HPDE6-E6E7 (cell line): ENCODE measurements around the gene FAM163B.

ENCODE experiments used
- DNase-seq: peaks from one replicate; pipeline ENCODE4 v3.0.0; 2011; ENCODE audit warnings: missing footprints; ENCODE audit errors: extremely low spot score

FAM163B gene

GRCh38 chr9:133616643-133617405, 7.6 kb upstream of the FAM163B start:
- no peak for DNase-seq

DNA sequence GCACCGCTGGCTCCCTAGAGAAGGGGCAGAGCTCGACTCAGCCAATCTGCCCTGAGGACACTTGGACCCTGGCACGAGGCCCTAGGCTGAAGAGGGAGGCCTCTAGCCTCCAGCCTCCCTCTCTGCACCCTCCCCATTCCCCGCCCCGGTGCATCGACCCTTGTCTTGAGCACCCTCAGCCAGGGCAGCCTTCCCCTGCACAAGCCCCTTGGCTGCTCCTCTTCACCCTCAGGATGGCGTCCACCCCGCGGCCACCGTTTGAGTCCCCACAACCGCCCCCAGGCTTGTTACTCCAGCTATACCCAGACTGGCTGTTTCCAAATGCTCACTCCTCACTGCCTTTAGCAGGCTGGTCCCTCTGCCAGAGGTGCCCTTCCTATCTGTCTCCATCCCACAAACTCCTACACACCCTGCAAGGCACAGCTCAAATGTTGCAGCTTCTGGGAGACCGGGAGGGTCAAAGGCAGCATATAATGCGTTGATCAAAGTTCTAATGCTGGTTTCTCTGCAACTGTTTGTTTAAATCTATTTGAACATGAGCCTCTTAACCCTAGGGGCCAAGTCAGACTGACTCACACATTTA, 6.5 kb upstream of the FAM163B start:
- DNase-seq: no peak

GRCh38 chr9:133615186-133615585, 6.0 kb upstream of the FAM163B start:
- no peak for DNase-seq

DNA sequence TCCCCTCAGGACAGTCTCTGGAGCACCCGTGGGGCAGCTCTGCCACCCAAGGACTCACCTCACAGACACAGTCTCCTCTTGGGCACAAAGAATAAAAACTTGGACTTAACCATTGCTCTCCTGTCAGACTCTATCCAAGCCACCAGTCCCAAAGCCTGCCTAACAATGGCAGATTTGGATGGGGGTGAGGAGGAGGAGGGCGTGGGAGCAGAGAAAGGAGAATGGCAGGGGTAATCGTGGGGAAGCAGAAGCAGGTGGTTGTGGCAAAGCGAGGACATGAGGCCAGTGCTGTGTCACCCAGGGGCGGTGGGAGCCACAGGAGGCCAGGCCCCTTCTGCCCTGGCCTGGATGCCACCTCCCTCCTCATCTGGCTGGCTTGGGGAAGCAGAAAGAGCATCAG, 5.5 kb upstream of the FAM163B start:
- DNase-seq: no peak

DNA sequence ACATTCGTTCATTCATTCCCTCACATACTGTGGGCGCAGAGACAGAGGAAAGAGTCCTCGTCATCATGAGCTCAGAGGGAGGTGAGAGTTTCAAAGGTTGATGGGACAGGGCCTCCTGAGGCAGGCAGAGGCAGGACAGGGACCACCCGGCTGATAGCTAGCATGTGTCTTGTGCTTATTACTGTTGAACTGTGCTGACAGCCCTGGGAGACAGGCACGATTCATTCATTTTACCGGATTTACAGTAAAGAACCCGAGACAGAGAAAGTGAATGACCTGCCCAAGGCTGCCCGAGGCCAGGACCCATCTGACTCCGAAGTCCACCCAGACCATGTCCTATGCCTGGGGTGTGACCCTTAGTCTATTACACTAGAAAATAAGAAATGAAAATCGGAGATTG, 4.9 kb upstream of the FAM163B start:
- no peak for DNase-seq

GRCh38 chr9:133613432-133613831, 4.2 kb upstream of the FAM163B start:
- DNase-seq: no peak

- no peak for DNase-seq
Observed at GRCh38 chr9:133612816-133613215, 3.6 kb upstream of the FAM163B start.

DNA sequence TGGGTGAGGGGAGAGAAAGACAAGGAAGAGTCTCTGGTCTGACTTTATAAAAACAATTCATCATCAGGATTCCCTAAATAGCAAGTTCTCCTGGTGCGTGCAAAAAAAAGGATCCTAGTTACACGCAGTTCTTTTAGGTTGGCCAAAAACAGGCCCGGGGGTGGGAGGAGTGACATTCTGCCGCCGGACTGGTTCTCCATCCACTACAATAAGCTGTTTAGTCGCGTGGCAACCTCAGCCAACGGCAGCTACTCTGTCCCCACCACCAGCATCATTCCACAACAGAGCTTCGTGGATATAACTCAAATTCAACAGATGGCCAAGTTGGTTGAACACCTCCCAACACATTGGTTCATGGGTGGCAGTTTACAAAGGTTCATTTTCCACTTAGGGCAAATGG, 2.9 kb upstream of the FAM163B start:
- DNase-seq: no peak

DNA sequence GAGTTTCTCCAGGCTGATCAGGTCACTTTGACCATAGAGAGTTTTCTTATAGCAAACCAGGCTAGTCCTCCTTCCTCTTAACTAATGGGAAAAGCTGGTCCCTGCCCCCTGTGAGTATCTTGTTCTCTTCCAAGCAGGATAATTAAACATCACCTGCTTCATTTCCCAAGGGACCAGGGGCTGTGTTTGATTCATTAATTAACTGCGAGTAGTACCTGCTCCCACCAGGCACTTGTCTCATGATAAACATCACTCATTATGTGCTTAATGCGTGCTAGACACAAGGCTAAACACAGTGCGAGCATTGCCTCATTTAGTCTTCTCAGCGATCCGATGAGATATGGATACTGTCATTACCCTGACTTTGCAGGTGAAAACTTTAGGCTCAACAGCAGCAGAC, 1.7 kb upstream of the FAM163B start:
- DNase-seq: no peak

DNA sequence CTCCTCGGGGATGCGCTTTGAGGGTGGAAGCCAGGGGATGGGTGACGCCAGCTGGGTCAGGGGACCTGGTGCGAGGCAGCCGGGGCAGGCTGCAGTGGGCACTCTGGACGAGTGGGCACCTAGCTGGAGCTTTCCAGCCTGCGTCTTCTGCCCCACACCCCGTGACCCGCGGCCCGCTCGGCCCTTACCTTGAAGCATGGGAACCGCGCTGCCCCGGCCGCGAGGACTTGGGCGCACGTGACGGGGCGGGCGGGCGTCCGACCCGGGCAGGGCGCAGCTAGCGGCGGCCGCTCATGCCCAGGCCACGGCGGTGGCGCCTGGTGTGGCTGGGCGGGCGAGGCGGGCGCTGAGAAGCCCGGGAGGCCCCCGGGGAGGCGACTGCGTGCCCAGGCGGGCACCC, 300 bp downstream of the FAM163B start:
- DNase-seq: no peak

- DNase-seq: no peak
Observed at GRCh38 chr9:133608382-133608781, 807 bp downstream of the FAM163B start.

GRCh38 chr9:133607976-133608375, 1.2 kb downstream of the FAM163B start:
- DNase-seq: no peak

DNA sequence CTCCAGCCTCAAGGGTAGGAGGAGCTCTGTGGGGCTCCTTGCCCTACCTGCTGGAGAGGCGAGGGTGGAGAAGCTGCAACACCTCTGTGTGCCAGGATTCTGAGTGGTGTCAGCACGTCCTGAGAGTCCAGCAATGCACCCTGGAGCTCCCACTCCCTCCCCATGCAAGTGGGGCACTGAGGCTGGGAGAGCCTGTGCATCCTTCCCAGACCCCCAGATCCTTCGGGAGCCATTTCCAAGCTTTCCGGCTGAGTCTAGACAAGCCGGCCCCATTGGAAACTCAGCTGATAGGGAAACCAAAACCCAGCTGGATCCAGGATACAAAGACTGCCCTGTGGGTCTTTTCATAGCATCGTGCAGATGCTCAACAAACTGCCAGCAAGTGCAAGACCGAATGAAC, 1.8 kb downstream of the FAM163B start:
- no peak for DNase-seq

DNA sequence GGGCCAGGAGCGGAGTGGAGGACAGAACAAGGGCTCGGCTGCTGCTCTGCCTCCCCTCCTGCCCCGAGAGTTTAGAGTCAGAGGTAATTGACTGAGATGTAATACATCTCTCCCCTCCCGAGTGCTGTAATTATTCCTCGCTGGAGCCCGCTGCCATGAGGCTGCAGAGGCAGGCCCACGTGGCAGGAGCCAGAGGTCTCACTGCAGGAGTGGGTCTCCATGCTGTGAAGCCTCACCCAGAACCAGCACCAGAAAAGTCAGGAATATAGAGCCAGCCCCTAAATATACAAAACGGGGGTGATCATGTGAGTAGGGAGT, 2.5 kb downstream of the FAM163B start:
- DNase-seq: no peak

DNA sequence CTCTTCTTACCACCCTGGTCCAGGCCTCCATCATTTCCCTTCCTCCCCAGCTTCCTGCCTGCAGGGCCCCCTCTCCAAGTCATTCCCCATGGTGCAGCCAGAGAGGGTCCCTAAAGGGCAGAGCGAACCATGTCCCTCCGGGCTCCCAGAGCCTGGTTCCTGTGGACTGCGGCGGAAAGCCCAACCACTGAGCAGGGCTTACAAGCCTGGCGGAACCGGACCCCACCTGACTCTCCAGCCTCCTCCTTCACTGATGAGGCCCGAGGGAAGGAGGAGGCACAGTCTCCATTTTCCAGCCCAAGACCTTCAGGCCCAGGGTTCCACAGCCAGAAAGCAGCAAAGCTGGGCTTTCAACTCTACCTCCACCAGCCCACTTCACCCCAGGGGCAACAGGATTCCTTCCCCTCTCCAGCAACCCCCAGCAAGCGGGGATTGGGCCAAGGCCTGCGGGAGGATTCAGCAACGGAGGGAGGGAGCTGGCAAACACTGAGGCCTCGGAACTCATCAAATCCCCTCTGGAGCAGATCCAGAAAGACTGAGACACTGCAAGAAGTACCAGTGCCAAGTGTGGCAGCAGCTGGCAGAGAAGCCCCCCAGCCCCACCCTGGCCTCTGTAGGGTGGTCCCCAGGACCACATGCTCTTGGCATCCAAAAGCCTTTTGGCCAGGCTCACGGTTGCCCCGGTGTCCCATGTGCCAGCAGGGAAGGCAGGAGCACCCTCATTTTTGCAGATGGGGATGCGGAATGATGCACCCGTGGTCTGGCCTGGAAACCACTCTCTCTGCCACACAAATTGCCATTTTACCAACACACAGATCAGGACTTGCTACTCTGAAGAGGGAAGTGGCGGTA, 3.1 kb downstream of the FAM163B start:
- no peak for DNase-seq

DNA sequence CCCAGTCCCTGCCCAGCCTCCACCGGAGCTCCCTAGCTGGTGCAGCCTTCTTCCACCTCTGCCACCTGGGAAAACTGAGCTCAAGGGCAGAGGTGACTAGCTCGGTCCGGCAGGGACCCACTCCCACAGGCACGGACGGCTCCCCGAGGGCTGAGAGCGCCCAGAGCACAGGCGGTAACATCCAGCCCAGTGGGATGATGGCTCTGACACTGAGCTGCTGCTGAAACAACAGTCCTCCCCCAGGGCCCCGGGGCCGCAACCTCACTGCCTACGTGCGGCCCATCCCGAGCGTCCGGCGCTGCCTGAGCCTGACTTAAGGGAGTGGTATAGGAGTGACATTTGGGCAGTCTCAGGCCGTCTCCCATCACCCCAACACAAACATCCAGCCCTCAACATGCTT, 3.7 kb downstream of the FAM163B start:
- DNase-seq: no peak

GRCh38 chr9:133604856-133605255, 4.3 kb downstream of the FAM163B start:
- DNase-seq: no peak

- no peak for DNase-seq
Observed at GRCh38 chr9:133604214-133604613, 5.0 kb downstream of the FAM163B start.

DNA sequence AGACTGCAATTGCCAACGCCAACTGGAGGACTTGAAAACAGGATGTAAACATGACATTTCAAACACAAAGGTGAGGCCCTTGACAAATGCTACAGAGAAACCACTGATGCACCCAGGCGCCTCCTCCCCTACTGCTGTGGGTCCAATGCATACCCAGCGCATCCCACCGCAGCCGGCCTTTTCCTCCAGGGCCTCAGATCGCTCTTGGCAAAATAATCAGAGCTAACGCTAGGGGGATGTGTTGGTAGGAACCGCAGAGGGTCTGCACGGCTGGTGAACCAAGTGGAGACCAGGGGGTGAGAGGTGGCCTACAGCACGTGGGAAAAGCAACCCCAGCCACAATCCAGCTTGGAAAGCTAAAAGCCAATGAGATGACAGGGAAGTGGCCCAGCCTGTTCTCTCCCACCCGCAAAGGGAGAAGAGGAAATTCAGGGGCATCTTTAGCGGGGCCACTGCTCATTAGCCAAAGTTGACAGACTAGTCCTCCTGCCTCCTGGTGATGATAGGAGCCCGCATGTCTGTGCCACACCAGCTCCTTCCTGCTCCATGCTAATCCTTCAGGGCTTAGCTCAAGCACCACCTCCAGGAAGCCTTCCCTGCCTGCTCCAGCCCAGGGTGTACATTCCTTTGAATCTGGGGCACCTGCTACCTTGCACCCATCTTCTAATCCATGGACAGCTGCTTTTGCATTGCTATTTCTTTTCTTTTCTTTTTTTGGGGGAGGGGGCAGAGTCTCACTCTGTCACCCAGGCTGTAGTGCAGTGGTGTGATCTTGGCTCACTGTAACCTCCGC, 5.9 kb downstream of the FAM163B start:
- DNase-seq: no peak

GRCh38 chr9:133602277-133602676, 6.9 kb downstream of the FAM163B start:
- DNase-seq: no peak

GRCh38 chr9:133601746-133602145, 7.4 kb downstream of the FAM163B start:
- DNase-seq: no peak

- no peak for DNase-seq
Observed at GRCh38 chr9:133600739-133601138, 8.4 kb downstream of the FAM163B start.
